ENCODE results near the gene PLA2G4B. TPM values are rescaled to one million over a fixed set of nuclear protein-coding genes. Genes with fewer than 3 reads are reported as not detected.

PLA2G4B gene
- total and polyA plus RNA-seq, 10 of the 15 experiments (the other 5 are each of a cell fraction or from before 2014, with no cell fraction given) = 0.22 to 6.6 (median 2.9) TPM

DNA sequence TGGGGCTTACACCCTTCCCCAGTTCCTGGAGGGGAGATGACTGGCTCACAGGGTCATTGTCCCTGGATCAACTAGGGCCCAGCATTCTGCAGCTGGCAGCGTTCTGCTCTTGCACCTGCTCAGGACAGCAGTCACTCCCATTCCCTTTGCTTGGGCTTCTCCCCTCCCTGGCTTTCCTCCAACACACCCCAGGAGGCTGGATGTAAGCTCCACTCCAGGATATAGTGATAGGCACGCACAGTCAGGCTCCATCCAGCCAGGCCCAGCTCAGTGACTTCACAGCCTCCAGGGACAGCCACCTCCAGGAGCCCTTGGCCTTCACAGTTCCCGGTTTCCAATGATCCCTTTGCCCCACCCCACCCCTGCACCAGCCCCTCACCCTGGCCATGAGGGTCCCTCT, 53.3 kb downstream of the PLA2G4B start:
- Histone ChIP-seq H3K4me1 (ENCODE audit: control insufficient read depth, insufficient read depth, low read length) (peaks cover 19% of the 10 kb centered on the region), H3K4me2 (ENCODE audit: control insufficient read depth, insufficient read depth) (no peak overlapping the region), H4K20me1 (ENCODE audit: control insufficient read depth, insufficient read depth) (no peaks in the 10 kb centered on the region), H3K9me3 (replicated peaks; ENCODE audit: control insufficient read depth, insufficient read depth, low read length) (no peaks in the 10 kb centered on the region), H3K9ac (ENCODE audit: control insufficient read depth, insufficient read depth, low read length) (no peak overlapping the region), H3K79me2 (ENCODE audit: control insufficient read depth, insufficient read depth, low read length) (no peaks in the 10 kb centered on the region), H3K36me3 (ENCODE audit: control insufficient read depth in 2 of 2, insufficient read depth in 2 of 2, low read length in 1 of 2) (0 out of 4 replicates have a peak, but pooled peaks cover 0 to 2% of the 10 kb centered on the region in 2 experiments), H3K27me3 (replicated peaks in 1 of 2; ENCODE audit: control insufficient read depth in 2 of 2, insufficient read depth in 2 of 2, low read length in 1 of 2) (no peaks in the 10 kb centered on the region), H3K27ac (ENCODE audit: control insufficient read depth, insufficient read depth) (no peak overlapping the region), H3K4me3 (no peak overlapping the region), H2AFZ (ENCODE audit: control insufficient read depth, low read depth, low read length) (no peak overlapping the region)
- POLR2A ChIA-PET = interaction anchor here (1.2 to 1.4 kb wide), 2 partner anchors 13 to 81 kb away, joined by 3 to 4 read pairs; partner anchors contain the start of gene EHD4
- in situ Hi-C loops (cut with MboI) = no loop called here
- SMC1A ChIA-PET (ENCODE audit: uncharacterized antibody, unreplicated experiment) = interaction anchor here (0.9 kb wide), 1 partner anchor 82 kb away, joined by 5 read pairs; no protein-coding TSS in a partner anchor
- 72% methylated on average over 3 of the region's 3 CpGs for WGBS (ENCODE audit: insufficient coverage, insufficient replicate concordance, low lambda C conversion rate, missing lambda C conversion rate)
- intact Hi-C loops (cut with micrococcal nuclease; ENCODE audit: unreplicated experiment) = no loop called here
- FAIRE-seq (no peak), ATAC-seq (no peak), DNase-seq (ENCODE audit: low read depth, low spot score) (no peak)
- CTCF ChIA-PET = interaction anchor here (2.3 kb wide), 1 partner anchor 13 kb away, joined by 8 read pairs; no protein-coding TSS in a partner anchor
- RAD21 ChIA-PET (ENCODE audit: unreplicated experiment) = interaction anchor here (1.6 kb wide), 1 partner anchor 13 kb away, joined by 4 read pairs; no protein-coding TSS in a partner anchor
- BruUV-seq (replicated peaks) = no TSS peak
- TF ChIP-seq, protein P1, sequence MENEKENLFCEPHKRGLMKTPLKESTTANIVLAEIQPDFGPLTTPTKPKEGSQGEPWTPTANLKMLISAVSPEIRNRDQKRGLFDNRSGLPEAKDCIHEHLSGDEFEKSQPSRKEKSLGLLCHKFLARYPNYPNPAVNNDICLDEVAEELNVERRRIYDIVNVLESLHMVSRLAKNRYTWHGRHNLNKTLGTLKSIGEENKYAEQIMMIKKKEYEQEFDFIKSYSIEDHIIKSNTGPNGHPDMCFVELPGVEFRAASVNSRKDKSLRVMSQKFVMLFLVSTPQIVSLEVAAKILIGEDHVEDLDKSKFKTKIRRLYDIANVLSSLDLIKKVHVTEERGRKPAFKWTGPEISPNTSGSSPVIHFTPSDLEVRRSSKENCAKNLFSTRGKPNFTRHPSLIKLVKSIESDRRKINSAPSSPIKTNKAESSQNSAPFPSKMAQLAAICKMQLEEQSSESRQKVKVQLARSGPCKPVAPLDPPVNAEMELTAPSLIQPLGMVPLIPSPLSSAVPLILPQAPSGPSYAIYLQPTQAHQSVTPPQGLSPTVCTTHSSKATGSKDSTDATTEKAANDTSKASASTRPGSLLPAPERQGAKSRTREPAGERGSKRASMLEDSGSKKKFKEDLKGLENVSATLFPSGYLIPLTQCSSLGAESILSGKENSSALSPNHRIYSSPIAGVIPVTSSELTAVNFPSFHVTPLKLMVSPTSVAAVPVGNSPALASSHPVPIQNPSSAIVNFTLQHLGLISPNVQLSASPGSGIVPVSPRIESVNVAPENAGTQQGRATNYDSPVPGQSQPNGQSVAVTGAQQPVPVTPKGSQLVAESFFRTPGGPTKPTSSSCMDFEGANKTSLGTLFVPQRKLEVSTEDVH (IDR thresholded peaks at IDR 0.05; ENCODE audit: low read depth, partially characterized antibody) = no peak

All from GM12878 (cell line).